Measurements from ENCODE around the gene SLC7A5.

GRCh38 chr16:87794485-87795078 is 74.7 kb downstream of the SLC7A5 start:
- TF ChIP-seq CTCF (IDR thresholded peaks at IDR 0.05 in 4 of 5, conservative IDR thresholded peaks at IDR 0.05 in 1 of 5) (no peak), POLR2A (IDR thresholded peaks at IDR 0.05) (no peak)
